ENCODE data around the gene CIDEB. TPM values are rescaled to one million over a fixed set of nuclear protein-coding genes. Genes with fewer than 3 reads are reported as not detected.

Gene CIDEB
- total and polyA plus RNA-seq, 10 of the 15 experiments (the other 5 are each of a cell fraction or from before 2014, with no cell fraction given), result 0.34 to 6.3 (median 3.2) TPM

DNA sequence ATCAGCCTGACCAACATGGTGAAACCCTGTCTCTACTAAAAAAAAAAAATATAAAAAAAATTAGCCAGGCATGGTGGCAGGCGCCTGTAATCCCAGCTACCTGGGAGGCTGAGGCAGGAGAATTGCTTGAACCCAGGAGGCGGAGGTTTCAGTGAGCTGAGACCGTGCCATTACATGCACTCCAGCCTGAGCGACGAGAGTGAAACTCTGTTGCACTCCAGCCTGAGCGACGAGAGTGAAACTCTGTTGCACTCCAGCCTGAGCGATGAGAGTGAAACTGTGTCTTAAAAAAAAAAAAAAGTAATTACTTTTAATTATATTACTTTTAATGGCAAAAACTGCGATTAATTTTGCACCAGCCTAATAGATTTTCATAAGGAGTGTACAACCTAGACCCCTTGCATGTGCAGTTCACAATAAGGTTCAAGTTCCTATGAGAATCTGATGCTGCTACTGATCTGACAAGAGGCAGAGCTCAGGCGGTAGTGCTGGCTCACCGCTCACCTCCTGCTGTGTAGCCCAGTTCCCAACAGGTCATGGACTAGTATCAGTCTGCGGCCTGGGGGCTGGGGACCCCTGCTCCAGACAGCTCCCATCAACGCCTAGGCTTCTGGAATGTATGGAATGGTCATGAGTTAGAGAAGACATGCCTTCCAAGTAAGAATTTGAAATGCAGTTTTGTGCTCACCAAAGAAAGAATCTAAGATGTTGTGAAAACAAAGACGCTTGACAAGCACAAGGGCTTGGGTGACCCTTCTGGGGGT is 13.6 kb upstream of the CIDEB start (continued):
- TF ChIP-seq, protein P1, sequence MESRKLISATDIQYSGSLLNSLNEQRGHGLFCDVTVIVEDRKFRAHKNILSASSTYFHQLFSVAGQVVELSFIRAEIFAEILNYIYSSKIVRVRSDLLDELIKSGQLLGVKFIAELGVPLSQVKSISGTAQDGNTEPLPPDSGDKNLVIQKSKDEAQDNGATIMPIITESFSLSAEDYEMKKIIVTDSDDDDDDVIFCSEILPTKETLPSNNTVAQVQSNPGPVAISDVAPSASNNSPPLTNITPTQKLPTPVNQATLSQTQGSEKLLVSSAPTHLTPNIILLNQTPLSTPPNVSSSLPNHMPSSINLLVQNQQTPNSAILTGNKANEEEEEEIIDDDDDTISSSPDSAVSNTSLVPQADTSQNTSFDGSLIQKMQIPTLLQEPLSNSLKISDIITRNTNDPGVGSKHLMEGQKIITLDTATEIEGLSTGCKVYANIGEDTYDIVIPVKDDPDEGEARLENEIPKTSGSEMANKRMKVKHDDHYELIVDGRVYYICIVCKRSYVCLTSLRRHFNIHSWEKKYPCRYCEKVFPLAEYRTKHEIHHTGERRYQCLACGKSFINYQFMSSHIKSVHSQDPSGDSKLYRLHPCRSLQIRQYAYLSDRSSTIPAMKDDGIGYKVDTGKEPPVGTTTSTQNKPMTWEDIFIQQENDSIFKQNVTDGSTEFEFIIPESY (IDR thresholded peaks at IDR 0.05), result no peak
- TF ChIP-seq TAF1 (IDR thresholded peaks at IDR 0.05; ENCODE audit: borderline replicate concordance, low read depth, low read length) (no peak), SIX5 (IDR thresholded peaks at IDR 0.05; ENCODE audit: low read depth, low read length, severe bottlenecking) (no peak), NBN (IDR thresholded peaks at IDR 0.05) (no peak), MYC (IDR thresholded peaks at IDR 0.05; ENCODE audit: insufficient read depth, insufficient read length, insufficient replicate concordance, low read length, severe bottlenecking) (no peak), GATAD2B (conservative IDR thresholded peaks at IDR 0.05; ENCODE audit: low read depth) (no peak), NFIC (IDR thresholded peaks at IDR 0.05; ENCODE audit: low read depth, low read length) (no peak), CHD1 (IDR thresholded peaks at IDR 0.05; ENCODE audit: low read depth, low read length) (no peak), CEBPB (IDR thresholded peaks at IDR 0.05; ENCODE audit: borderline replicate concordance in 1 of 2, low read depth in 2 of 2, low read length in 2 of 2) (no peak)
- TF ChIP-seq, protein P2, sequence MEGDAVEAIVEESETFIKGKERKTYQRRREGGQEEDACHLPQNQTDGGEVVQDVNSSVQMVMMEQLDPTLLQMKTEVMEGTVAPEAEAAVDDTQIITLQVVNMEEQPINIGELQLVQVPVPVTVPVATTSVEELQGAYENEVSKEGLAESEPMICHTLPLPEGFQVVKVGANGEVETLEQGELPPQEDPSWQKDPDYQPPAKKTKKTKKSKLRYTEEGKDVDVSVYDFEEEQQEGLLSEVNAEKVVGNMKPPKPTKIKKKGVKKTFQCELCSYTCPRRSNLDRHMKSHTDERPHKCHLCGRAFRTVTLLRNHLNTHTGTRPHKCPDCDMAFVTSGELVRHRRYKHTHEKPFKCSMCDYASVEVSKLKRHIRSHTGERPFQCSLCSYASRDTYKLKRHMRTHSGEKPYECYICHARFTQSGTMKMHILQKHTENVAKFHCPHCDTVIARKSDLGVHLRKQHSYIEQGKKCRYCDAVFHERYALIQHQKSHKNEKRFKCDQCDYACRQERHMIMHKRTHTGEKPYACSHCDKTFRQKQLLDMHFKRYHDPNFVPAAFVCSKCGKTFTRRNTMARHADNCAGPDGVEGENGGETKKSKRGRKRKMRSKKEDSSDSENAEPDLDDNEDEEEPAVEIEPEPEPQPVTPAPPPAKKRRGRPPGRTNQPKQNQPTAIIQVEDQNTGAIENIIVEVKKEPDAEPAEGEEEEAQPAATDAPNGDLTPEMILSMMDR (IDR thresholded peaks at IDR 0.05 in 2 of 3, conservative IDR thresholded peaks at IDR 0.05 in 1 of 3; ENCODE audit: control insufficient read depth in 2 of 3, extremely low read depth in 1 of 3, insufficient read depth in 1 of 3, low read depth in 3 of 3, low read length in 3 of 3), result no peak
- TF ChIP-seq, protein P3, sequence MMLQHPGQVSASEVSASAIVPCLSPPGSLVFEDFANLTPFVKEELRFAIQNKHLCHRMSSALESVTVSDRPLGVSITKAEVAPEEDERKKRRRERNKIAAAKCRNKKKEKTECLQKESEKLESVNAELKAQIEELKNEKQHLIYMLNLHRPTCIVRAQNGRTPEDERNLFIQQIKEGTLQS (IDR thresholded peaks at IDR 0.05; ENCODE audit: borderline replicate concordance, extremely low read depth, low read depth, low read length), result no peak
